DOHH2 (cell line): ENCODE results near the gene LETM1.
A peak's percentile ranks its signal among the peaks of the same experiment; 100 is the strongest.

ENCODE experiments used
- CTCF ChIP-seq: fragments of 200-600 bp; sonication (generic); IDR thresholded peaks from one replicate; pipeline ENCODE4 v1.5.1; 2014; ENCODE audit warnings: antibody characterized with exemption, mild to moderate bottlenecking, low read depth, low read length; ENCODE audit not compliant: poor library complexity, severe bottlenecking
- EZH2phosphoT487 ChIP-seq: fragments of 200-600 bp; sonication (generic); IDR thresholded peaks from 2 replicates; pipeline ENCODE4 v1.6.1; 2017; ENCODE audit warnings: borderline replicate concordance, mild to moderate bottlenecking, antibody characterized with exemption, low read length, moderate library complexity, mixed read lengths

- peak; percentile 98 for TF ChIP-seq CTCF
- TF ChIP-seq EZH2phosphoT487: no peak
Measured at GRCh38 chr4:1809754-1810502, 46.0 kb downstream of the LETM1 start.
